K562 (cell line): Measurements from ENCODE around the gene MEF2D. TPM values are rescaled to one million over a fixed set of nuclear protein-coding genes. Genes with fewer than 3 reads are reported as not detected.

Experiments used
- CBX3 ChIP-seq, 2 experiments: IDR thresholded peaks; 1 replicate in 1 of 2; 2 replicates in 1 of 2; pipeline ENCODE4 v1.6.1; 2012; ENCODE audit warnings: inconsistent platforms in 2 of 2, low read length in 2 of 2, borderline replicate concordance in 1 of 2, control low read depth in 1 of 2
- CHCHD3 ChIP-seq: fragments of 250-450 bp; sonication (Bioruptor Pico); IDR thresholded peaks from 2 replicates; pipeline ENCODE4 v2.1.2; 2022; ENCODE audit warnings: mild to moderate bottlenecking
- CTCF ChIP-seq, 3 experiments: IDR thresholded peaks in 2 of 3; conservative IDR thresholded peaks in 1 of 3; 2 replicates each; pipeline ENCODE4 v1.5.1; 2011 to 2012; ENCODE audit warnings: low read length in 3 of 3, mild to moderate bottlenecking in 3 of 3, control low read depth in 2 of 3, improper control_type of control experiment in 1 of 3, inconsistent platforms in 1 of 3, low read depth in 1 of 3, mixed read lengths in 1 of 3, moderate library complexity in 1 of 3; ENCODE audit not compliant: insufficient read depth in 2 of 3
- HOMEZ ChIP-seq: fragments of 250-450 bp; sonication (Bioruptor Pico); IDR thresholded peaks from 2 replicates; pipeline ENCODE4 v1.4.0; 2020; ENCODE audit warnings: mild to moderate bottlenecking, moderate library complexity
- RBM39 ChIP-seq: fragments of 200-400 bp; formaldehyde crosslinking; optimal IDR thresholded peaks from 2 replicates; pipeline ENCODE3; 2018; ENCODE audit warnings: low read depth, low read length
- SREBF2 ChIP-seq: sonication (generic); formaldehyde crosslinking; IDR thresholded peaks from 2 replicates; pipeline ENCODE4 v1.4.0; 2020; ENCODE audit warnings: mild to moderate bottlenecking, missing genetic modification reagents
- TFAP4 ChIP-seq: sonication (generic); formaldehyde crosslinking; IDR thresholded peaks from 2 replicates; pipeline ENCODE4 v1.8.0; 2022; ENCODE audit warnings: missing genetic modification reagents, mild to moderate bottlenecking, moderate library complexity, borderline replicate concordance
- ZC3H4 ChIP-seq: sonication (generic); formaldehyde crosslinking; IDR thresholded peaks from 2 replicates; pipeline ENCODE4 v1.9.0; 2021; ENCODE audit warnings: missing genetic modification reagents, borderline replicate concordance
- ZNF232 ChIP-seq: sonication (generic); formaldehyde crosslinking; IDR thresholded peaks from 2 replicates; pipeline ENCODE4 v1.8.0; 2022; ENCODE audit warnings: mild to moderate bottlenecking, missing genetic modification reagents
- ZNF274 ChIP-seq: IDR thresholded peaks from 2 replicates; pipeline ENCODE4 v1.6.1; 2011; ENCODE audit warnings: low read depth, mild to moderate bottlenecking, low read length, moderate library complexity, borderline replicate concordance
- ZNF280B ChIP-seq: fragments of 250-450 bp; sonication (Bioruptor Pico); IDR thresholded peaks from 2 replicates; pipeline ENCODE4 v1.5.1; 2021; ENCODE audit warnings: mild to moderate bottlenecking
- ZNF57 ChIP-seq: fragments of 450-650 bp; formaldehyde crosslinking; IDR thresholded peaks from 2 replicates; pipeline ENCODE4 v1.4.0; 2020; ENCODE audit warnings: mild to moderate bottlenecking, moderate library complexity
- ZNF609 ChIP-seq: sonication (generic); formaldehyde crosslinking; IDR thresholded peaks from 2 replicates; pipeline ENCODE4 v1.8.1; 2023; ENCODE audit warnings: missing genetic modification reagents, mild to moderate bottlenecking, borderline replicate concordance
- ZNF695 ChIP-seq: fragments of 450-650 bp; formaldehyde crosslinking; IDR thresholded peaks from 2 replicates; pipeline ENCODE4 v1.4.0; 2020; ENCODE audit warnings: mild to moderate bottlenecking, moderate library complexity
- polyA plus RNA-seq, 8 experiments: library from polyadenylated mRNA; depleted of rRNA in 4 of 8; stranded (reverse) in 5 of 8; unstranded in 3 of 8; fragments of >200 nt; fragmentation: Nextera tagmentation in 2 of 8; fragmentation: Illumina TruSeq in 1 of 8; extraction: Ambion mirVana in 2 of 8; extraction: Trizol in 1 of 8; gene quantifications; 2 replicates each; pipeline versions ENCODE4 v1.2.1 to v1.2.3, GENCODE V29; 2011 to 2014; ENCODE audit warnings: inconsistent platforms in 1 of 8, missing spikeins in 1 of 8
- total RNA-seq, 7 experiments: library from RNA; depleted of rRNA in 6 of 7; stranded (reverse); fragments of >200 nt in 6 of 7; fragmentation: Illumina TruSeq in 2 of 7; extraction: Trizol in 2 of 7; gene quantifications; 2 replicates each; pipeline versions ENCODE4 v1.2.1 to v1.2.3, GENCODE V29; 2011 to 2021; ENCODE audit warnings: low replicate concordance in 1 of 7

The MEF2D gene
- total and polyA plus RNA-seq, 9 of the 15 experiments (the other 6 are each of a cell fraction or from before 2014, with no cell fraction given): 0.10 to 19.5 (median 2.6) TPM

- TF ChIP-seq ZNF609 (CRISPR knock-in tag) (no peak), HOMEZ (CRISPR knock-in tag) (no peak), ZNF280B (no peak), CHCHD3 (CRISPR knock-in tag) (no peak), ZNF232 (CRISPR knock-in tag) (peak; percentile 84; the same call in 1 of the 2 replicates), ZNF274 (no peak), ZC3H4 (peak; percentile 85; the same call in 1 of the 2 replicates), ZNF57 (CRISPR knock-in tag) (no peak), CTCF (IDR thresholded peaks at IDR 0.05 in 2 of 3, conservative IDR thresholded peaks at IDR 0.05 in 1 of 3; ENCODE audit: insufficient read depth in 2 of 3, low read depth in 1 of 3, low read length in 3 of 3) (no peak), TFAP4 (peak; percentile 75; the same call in 1 of the 2 replicates), SREBF2 (no peak), ZNF695 (CRISPR knock-in tag) (no peak), RBM39 (no peak), CBX3 (IDR thresholded peaks at IDR 0.05; ENCODE audit: borderline replicate concordance in 1 of 2, low read length in 2 of 2) (no peak)
Measured at GRCh38 chr1:156421062-156421938, 79.3 kb downstream of the MEF2D start (continued).
